GM10266 (cell line): ENCODE results near the gene C5orf63.

Source experiments
- DNase-seq: peaks from one replicate; pipeline ENCODE4 v3.0.0; 2012; ENCODE audit errors: extremely low spot score
- TF ChIP-seq, protein P1 (sequence below): IDR thresholded peaks from 2 replicates; pipeline ENCODE4 v1.5.1; 2012; ENCODE audit warnings: mild to moderate bottlenecking, low read depth; ENCODE audit not compliant: control insufficient read depth, insufficient read depth; ENCODE audit errors: missing control alignments

C5orf63 gene

DNA sequence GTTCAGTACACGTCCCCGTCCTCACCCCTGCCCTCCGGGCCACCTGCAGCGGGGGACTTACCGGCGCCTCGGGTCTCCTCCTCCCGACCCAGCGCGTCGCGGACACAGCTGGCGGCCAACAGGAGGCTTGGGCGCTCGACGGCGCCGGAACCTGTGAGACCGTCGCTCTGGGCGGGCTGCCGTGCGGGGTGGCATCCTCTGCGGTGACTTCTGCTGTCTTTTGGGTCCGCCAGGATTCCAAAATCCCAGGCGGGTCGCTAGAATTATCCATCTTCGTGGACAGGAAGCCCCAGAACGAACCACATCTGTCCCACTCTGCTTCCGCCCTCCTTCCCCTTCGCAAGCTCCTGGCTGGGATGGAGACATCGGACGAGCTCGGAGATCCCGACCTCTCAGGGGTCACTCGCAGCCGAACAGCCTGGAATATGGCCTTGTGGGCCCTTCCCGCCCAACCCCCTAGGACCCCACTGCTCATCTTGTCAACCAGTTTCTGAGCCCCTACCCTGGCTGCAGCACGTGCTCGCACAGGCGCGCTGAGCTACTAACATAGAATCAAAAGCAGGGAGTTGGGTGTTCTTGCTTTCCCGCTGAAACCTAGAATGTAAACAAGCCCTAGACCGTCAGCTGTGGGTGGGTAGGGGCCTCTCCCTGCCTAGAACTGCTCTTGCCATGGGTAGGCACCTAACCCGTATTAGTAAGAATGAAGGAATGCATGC, 42.0 kb downstream of the C5orf63 start:
- peak; percentile 30 for DNase-seq
- TF ChIP-seq, protein P1, sequence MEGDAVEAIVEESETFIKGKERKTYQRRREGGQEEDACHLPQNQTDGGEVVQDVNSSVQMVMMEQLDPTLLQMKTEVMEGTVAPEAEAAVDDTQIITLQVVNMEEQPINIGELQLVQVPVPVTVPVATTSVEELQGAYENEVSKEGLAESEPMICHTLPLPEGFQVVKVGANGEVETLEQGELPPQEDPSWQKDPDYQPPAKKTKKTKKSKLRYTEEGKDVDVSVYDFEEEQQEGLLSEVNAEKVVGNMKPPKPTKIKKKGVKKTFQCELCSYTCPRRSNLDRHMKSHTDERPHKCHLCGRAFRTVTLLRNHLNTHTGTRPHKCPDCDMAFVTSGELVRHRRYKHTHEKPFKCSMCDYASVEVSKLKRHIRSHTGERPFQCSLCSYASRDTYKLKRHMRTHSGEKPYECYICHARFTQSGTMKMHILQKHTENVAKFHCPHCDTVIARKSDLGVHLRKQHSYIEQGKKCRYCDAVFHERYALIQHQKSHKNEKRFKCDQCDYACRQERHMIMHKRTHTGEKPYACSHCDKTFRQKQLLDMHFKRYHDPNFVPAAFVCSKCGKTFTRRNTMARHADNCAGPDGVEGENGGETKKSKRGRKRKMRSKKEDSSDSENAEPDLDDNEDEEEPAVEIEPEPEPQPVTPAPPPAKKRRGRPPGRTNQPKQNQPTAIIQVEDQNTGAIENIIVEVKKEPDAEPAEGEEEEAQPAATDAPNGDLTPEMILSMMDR, result no peak

DNA sequence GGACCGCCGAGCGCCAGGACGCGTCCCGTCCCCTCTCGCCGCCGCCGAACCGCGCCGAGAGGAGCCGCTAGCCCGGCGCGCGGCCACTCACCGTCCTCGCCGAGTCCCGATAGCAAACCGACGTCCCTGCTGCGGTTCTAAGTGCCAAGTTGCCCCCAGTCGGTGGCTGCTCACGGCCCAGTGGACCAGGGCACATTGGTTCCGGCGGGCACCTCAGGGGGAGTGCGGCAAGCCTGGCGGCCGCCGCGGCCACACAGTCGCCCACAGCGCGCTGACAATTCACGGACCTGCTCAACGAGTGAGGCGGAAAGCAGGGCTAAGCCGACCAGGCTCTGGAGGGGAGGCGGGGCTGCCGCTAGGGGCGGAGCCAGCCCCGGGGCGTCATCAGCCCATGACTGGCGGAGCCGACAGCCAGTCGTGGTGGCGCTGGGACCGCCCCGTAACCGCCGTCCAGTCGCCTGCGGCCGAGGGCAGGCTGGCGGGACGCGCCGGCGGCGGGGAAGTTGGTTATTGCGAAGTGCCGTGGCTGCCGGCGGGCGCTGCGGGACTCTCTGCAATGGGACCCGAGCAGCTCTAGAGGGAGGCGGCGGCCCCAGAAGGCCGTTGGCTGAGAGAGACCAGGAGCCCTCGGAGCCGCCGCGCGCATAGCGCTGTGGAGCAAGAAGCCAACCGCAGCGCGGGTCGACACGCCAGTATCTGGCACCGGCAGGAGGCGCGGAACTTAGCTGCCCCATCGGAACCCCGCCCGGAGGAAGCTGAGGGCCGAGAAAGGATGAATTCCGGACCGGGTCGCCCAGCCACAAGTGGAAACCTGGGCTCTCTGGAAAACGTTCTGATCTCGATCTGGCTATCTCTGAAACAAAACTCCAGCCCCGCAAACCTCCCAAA, 42.8 kb downstream of the C5orf63 start, which contains the start of gene MARCHF3:
TSS of gene MARCHF3 (minus strand) at position 300 of the 888 bp plus-strand sequence. CDS start 112,387 bp downstream, outside the sequence.
- peak; percentile 97 for DNase-seq
- TF ChIP-seq, protein P1, result peak; percentile 24

DNA sequence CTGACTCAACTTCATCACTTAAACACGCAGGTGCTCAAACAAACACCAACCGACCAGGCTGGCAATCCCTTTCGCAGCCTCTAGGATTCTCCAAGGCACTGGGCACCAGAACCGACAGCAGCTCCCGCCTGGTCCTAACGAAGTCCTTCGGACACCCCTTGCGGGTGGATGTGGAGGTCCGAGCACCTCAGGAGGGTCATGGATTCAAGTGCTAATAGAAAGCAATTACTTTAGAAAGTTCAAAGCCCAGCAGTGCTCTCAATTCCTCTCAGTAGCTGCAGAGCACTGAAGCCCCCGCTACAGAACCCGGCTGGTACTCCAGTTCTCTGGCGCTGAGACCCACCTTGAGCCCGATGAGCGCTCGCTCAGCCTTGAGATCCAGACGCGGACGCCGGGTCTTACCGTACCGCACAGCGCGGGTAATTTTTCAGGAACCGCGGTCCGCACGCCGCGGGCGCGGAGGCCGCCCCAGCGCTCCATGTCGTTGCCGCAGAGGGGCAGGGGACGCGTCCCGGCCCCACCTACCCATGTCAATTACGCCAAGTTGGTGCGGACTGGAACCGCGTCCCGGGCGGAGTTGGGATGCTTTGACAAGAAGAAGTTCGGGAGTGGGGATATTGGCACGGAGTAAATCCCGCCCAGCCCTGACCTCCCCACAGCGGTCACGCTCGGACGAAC, 43.6 kb downstream of the C5orf63 start:
- DNase-seq, result peak; percentile 42
- TF ChIP-seq, protein P1, result peak; percentile 9

DNA sequence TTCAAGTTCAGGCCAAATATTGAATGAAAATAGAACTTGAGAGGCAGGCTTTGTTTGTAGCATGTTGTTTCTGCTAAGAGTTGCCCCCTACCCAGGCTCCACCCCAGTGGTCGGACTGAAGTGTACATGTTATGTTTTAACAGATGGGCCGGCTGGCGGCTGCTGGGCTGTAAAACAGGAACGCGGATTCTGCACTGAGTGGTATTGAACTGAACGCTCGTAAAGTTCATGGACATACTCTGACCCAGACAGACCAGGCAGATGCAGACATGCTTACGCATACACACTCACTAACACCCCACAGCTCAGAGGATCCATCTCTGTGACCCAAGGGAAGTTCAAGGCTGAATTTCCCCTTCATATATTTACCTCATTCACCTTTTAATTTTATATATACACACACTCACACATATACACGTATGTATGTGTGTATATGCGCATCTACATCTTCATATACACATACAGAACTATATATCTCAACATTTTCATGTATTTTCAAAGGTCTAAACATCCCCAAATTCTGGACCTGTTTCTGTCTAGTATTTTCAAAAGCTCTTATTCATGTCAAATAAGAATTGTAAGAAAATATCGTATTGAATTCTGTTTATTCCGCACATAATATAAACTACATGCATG, 44.4 kb downstream of the C5orf63 start:
- no peak for DNase-seq
- TF ChIP-seq, protein P1, result no peak

DNA sequence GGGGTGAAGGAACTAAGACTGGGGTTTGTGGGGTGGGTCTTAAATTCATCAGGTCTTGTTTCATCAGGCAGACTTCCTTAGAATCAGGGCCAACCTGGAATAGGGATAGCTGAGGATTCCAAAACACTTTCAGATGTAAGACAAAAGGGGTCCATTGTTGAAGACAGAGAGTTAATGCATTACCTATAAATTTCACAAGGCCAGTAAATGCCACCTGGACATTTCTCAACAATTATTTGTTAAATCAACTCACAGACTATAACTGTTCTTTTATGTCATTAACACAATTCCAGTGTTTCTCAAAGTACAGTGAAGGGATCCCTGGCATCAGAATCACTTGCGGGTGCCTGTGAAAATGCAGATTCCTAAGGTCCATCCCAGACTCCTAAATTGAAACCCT, 45.8 kb downstream of the C5orf63 start:
- TF ChIP-seq, protein P1, result no peak
- DNase-seq, result no peak

DNA sequence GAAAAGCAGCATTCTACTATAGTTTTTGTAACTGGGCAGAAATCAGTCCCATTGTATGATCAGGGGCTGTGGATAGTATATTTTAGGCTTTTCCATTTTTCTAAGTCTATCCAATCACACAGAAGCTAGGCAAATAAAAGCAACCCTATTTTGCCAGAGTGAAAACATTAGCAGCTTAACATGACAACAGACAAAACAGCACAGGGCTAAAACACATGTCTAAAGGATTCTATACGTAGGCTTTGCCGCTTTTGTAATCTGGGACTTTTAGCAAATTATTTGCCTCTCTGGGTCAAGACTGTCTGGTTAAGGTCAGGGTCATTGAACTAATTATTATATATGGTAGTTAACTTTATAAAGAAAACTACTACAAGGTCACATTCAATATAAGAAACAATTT, 47.1 kb downstream of the C5orf63 start:
- TF ChIP-seq, protein P1, result no peak
- DNase-seq, result no peak
